HCT116 (cell line): Measurements from ENCODE around the gene ABTB2.

Experiments used
- CTCF ChIP-seq, 3 experiments: fragments of 200-600 bp in 1 of 3; sonication (generic) in 1 of 3; IDR thresholded peaks in 2 of 3; conservative IDR thresholded peaks in 1 of 3; 2 replicates each; pipeline ENCODE4 v1.5.1; 2012 to 2017; ENCODE audit warnings: low read depth in 2 of 3, low read length in 2 of 3, antibody characterized with exemption in 1 of 3, borderline replicate concordance in 1 of 3, control low read depth in 1 of 3, mild to moderate bottlenecking in 1 of 3, mixed read lengths in 1 of 3, mixed run types in 1 of 3, moderate library complexity in 1 of 3; ENCODE audit not compliant: insufficient read depth in 1 of 3
- ELF1 ChIP-seq: IDR thresholded peaks from 2 replicates; pipeline ENCODE4 v1.6.1; 2012; ENCODE audit warnings: low read depth, borderline replicate concordance
- EZH2 ChIP-seq: fragments of 200-600 bp; sonication (generic); IDR thresholded peaks from 2 replicates; pipeline ENCODE4 v1.6.1; 2017; ENCODE audit warnings: antibody characterized with exemption, mixed run types
- EZH2phosphoT487 ChIP-seq: fragments of 200-600 bp; IDR thresholded peaks from 2 replicates; pipeline ENCODE4 v1.6.1; 2018; ENCODE audit warnings: antibody characterized with exemption, borderline replicate concordance
- POLR2A ChIP-seq: IDR thresholded peaks from 2 replicates; pipeline ENCODE4 v1.7.0; 2011; ENCODE audit warnings: borderline replicate concordance; ENCODE audit not compliant: insufficient read depth, insufficient read length; ENCODE audit errors: extremely low read depth
- POLR2AphosphoS5 ChIP-seq: IDR thresholded peaks from 2 replicates; pipeline ENCODE4 v1.6.1; 2011; ENCODE audit warnings: mild to moderate bottlenecking, low read depth, low read length, moderate library complexity
- SIN3A ChIP-seq: IDR thresholded peaks from 2 replicates; pipeline ENCODE4 v1.6.1; 2012; ENCODE audit warnings: low read depth
- SP1 ChIP-seq: IDR thresholded peaks from 2 replicates; pipeline ENCODE4 v1.6.1; 2012; ENCODE audit warnings: low read depth
- TCF7L2 ChIP-seq: IDR thresholded peaks from 2 replicates; pipeline ENCODE4 v1.7.0; 2011; ENCODE audit warnings: borderline replicate concordance, inconsistent platforms; ENCODE audit not compliant: insufficient read depth, insufficient read length; ENCODE audit errors: extremely low read depth
- YY1 ChIP-seq: IDR thresholded peaks from 2 replicates; pipeline ENCODE4 v1.6.1; 2011; ENCODE audit warnings: low read length, low read depth, moderate library complexity, mild to moderate bottlenecking; ENCODE audit not compliant: insufficient replicate concordance; ENCODE audit errors: extremely low read depth
- ZNF274 ChIP-seq: fragments of 200-500 bp; sonication (Bioruptor generic); IDR thresholded peaks from 2 replicates; pipeline ENCODE4 v1.6.1; 2014; ENCODE audit warnings: mild to moderate bottlenecking, low read depth, low read length, inconsistent platforms

DNA sequence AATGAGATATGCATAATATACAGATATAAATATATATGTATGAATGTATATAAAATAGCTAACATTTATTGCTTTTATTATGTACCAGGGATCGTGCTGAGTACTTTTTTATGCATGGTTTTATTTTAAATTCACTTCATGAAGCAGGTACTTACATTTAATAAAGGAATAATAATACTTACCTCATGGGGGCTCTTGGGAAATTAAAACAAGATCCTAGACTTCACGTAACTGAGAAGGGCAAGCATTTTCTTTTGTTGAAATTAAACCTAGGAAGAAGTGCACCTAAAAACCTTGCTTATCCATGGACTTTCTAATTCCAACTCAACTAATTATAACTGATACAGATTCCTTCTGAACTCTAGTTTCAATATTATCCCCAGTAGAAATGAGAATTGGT, 40.0 kb upstream of the ABTB2 start:
- TF ChIP-seq CTCF (IDR thresholded peaks at IDR 0.05 in 2 of 3, conservative IDR thresholded peaks at IDR 0.05 in 1 of 3; ENCODE audit: borderline replicate concordance in 1 of 3, insufficient read depth in 1 of 3, low read depth in 2 of 3, low read length in 2 of 3) = no peak
- no peak for TF ChIP-seq SP1
- TF ChIP-seq TCF7L2 = no peak
- TF ChIP-seq POLR2AphosphoS5 = no peak
- no peak for TF ChIP-seq EZH2phosphoT487
- no peak for TF ChIP-seq YY1
- TF ChIP-seq ZNF274 = no peak
- no peak for TF ChIP-seq ELF1
- no peak for TF ChIP-seq EZH2
- no peak for TF ChIP-seq POLR2A
- TF ChIP-seq SIN3A = no peak
